ENCODE results near the gene PRR5.
"Not testable (repeated sequence)": the region's sequence is repeated elsewhere in the genome, so short reads cannot be mapped to it uniquely, and the experiment has no call there.

PRR5 gene, protein sequence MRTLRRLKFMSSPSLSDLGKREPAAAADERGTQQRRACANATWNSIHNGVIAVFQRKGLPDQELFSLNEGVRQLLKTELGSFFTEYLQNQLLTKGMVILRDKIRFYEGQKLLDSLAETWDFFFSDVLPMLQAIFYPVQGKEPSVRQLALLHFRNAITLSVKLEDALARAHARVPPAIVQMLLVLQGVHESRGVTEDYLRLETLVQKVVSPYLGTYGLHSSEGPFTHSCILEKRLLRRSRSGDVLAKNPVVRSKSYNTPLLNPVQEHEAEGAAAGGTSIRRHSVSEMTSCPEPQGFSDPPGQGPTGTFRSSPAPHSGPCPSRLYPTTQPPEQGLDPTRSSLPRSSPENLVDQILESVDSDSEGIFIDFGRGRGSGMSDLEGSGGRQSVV

DNA sequence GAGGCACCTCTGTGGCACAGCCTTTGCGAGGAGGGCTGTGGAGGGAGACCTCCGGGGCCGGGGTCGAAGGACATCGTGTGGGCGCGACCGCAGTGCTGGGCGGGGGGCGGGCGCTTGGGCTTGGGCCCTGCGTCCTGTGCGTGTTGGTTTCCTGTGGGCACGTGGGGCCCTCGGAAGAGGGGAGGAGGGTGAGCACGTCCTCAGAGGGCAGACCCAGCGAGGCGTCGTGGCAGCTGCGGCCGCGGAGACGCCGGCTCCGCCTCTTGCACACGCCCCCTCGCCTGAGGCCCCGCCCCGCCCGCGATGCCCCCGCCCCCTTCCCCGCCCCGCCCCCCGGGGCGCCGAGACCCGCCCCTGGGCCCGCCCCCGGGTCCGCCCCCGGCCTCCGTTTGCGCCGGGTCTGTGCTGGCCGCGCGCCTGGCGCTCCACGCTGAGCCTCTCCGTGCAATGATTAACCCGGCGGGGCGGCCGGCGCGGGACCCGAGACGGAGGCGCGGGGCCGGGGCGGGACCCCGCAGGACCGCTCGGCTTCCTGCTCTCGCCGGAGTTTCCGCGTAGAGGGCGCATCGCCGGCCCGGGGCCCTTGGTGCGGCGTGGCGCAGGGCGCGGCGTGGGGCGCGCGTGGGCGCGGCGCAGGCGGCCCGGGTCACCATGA, at the start of gene PRR5:
TSS of gene PRR5 (plus strand) at position 381 of the 655 bp plus-strand sequence. CDS start at position 652, 271 bp downstream.
- peak; percentile 58 to 71 (median 70) for DNase-seq

- not testable (repeated sequence) for DNase-seq
Measured at GRCh38 chr22:44652866-44653265, 49.1 kb upstream of the PRR5 start.

DNA sequence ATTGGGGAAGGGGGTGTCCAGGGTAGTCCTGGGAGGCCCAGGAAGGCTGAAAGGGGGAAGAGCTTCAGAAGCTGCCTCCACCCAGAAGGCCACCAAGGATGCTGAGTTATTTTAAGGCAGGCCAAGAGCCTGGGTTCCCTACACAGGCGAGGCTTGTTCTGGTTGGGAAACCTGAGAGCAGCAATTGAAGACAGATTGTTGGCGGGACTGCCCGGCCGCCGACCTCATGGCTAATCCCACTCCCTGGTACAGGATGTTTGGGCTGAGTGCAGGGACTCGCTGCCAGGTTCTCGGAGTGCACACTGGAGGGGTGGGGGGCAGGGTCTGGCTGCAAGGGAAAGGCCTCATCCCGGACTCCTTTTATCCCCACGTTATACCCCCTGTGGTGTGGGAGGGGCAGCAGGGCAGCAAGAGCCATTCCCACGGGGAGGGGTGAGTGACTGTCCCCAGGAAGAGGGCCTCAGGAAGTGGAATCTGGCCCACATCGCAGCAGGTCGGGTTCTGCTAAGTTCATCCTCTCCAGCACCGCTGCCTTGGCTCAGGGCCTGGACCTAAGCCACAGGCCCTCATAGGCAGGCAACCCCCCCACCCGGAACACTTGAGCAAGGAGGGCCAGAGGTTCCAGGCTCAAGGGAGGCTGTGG, 43.6 kb upstream of the PRR5 start:
- no peak for DNase-seq

DNA sequence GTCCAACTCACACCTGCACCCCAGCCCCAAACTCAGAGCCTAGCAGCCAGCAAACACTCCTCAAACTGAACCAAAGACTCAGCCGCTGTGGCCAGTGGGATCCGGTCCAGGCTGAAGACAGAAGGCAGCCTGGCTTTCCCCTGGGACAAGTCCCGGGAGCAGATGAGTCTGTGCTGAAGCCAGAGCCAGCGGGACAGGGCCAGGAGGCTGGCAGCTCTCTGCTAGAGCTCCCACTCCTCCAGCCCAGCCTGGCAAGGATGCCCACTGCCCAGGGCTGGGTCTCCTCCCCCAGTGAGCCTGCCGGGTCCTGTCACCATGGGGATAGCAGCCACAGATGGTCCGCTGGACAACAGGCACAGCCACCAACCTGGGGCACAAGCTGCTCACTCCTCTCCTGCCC, 42.9 kb upstream of the PRR5 start:
- DNase-seq = no peak

- no peak for DNase-seq
Measured at GRCh38 chr22:44660051-44660830, 41.8 kb upstream of the PRR5 start.

GRCh38 chr22:44661070-44661469, 40.9 kb upstream of the PRR5 start:
- no peak for DNase-seq

DNA sequence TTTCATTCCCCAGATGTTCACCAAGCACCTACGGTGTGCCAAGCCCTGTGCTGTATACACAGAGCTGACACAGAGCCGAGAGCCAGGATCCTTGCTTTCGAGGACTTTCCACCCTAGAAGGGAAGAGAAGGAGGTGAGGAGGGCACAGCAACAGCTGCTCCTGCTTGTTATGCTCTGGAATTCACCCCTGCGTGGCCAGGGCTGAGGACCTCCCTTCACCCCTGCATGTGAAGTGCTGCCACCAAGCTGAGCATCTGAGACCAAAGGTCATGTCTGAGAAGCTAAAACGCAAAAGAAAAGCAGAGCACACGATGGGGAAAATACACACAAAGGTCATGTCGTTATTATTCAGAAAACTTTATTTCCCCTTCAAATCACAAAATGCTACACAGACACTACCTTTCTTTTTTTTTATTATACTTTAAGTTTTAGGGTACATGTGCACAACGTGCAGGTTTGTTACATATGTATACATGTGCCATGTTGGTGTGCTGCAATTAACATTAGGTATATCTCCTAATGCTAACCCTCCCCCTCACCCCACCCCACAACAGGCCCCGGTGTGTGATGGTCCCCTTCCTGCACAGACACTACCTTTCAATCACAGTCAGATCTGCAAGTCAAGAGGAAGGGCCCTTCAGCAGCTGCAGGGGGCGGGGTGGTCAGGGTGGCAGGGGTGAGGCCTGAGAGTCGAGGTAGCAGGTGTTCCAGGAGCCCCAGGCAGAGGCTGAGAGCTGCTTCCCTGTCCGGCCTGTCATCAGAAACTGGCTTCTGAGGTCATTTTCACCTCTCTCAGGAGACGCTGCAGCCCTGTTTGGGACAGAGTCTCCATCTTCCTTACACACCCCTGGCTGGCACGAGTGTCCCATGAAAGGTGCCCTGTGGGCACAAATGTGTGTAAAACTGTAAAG, 40.1 kb upstream of the PRR5 start:
- peak in 1 of 3 experiments; percentile 2 for DNase-seq

DNA sequence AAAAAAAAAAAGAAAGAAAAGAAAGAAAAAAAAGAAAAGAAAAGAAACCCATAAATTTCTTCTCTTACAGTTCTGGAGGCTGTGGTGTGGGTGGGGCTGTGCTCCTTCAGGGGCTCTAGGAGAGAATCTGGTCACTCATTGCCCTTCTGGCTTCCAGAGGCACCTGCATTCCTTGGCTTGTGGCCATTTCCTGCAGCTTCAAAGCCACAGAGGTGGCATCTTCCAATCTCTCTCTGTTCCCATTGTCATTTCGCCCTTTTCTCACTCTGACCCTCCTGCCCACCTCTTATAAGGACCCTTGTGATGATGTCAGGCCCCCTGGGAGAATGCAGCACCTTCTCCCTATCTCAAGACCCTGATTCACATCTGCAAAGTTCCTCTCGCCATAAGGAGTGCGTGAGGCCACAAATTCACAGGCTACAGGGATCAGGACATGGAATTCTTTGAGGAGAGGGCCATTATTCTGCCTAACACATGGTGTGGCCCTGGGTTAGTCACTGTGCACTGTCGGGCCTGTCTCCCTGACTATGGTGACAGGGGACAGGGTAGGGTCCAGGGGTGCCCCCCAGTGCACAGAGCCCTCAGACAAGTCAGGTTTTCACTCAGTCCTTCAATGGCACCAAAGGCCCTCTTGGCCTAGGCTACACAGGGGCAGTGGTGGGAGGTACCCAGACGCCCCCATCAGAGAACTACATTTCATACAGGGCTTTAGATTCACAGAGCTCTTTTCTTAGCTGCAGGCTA, 38.6 kb upstream of the PRR5 start:
- DNase-seq = no peak

DNA sequence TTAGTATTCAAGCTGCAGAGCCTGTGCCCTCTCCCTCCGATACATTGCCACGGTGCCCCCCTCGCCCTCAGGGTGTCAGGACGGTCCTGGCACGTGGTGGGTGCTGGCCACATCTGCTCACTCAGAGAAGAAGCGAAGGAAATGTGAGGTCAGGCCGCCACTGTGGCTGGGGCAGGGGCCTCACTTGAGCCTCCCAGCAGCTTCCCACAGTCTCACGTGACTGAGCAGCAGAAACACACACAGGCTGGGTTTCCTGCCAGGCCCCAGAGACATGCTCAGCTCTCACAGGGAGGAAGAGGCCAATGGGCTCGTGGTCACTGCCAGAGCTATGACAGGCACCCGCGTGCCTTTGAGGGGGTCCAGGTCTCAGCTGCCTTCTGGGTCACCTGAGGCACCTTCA, 37.9 kb upstream of the PRR5 start:
- DNase-seq = no peak

GRCh38 chr22:44665115-44665514, 36.9 kb upstream of the PRR5 start:
- DNase-seq = no peak

GRCh38 chr22:44666207-44666585, 35.8 kb upstream of the PRR5 start:
- DNase-seq = no peak

- DNase-seq = no peak
Measured at GRCh38 chr22:44667276-44667675, 34.7 kb upstream of the PRR5 start.

GRCh38 chr22:44667829-44668189, 34.2 kb upstream of the PRR5 start:
- DNase-seq = no peak

DNA sequence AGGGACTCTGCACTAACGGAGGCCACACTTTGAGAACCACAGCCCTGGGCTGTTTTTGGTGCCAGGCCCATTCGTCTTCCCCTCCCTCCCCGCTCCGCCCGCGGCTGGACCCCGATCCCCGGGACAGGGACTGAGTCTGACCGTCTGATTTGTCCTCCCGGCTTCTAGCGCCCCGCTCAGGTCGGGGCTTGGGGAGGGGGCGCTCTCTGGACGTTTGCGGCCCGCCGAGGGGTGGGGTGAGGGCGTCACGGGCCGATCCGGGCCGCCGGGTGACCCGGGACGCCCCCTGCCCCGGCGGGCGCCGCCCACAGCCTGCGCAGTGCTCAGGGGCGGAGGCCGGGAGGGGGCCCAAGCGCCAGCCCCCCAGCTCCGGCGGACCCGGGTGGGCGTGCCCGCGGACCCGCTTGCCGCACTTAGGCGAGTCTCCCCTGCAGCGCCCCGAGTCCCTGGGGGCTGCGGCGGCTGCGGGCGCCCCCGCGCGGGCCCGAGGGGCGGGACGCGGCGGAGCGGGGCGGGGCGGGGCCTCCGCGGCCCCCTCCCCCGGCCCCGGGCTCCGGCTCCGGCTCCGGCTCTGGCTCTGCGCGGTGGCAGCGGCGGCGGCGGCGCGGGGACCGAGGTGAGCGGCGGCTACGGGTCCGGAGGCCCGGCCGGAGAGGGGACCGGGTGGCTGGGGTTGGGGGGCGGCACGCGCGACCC, 33.7 kb upstream of the PRR5 start:
- no peak for DNase-seq

DNA sequence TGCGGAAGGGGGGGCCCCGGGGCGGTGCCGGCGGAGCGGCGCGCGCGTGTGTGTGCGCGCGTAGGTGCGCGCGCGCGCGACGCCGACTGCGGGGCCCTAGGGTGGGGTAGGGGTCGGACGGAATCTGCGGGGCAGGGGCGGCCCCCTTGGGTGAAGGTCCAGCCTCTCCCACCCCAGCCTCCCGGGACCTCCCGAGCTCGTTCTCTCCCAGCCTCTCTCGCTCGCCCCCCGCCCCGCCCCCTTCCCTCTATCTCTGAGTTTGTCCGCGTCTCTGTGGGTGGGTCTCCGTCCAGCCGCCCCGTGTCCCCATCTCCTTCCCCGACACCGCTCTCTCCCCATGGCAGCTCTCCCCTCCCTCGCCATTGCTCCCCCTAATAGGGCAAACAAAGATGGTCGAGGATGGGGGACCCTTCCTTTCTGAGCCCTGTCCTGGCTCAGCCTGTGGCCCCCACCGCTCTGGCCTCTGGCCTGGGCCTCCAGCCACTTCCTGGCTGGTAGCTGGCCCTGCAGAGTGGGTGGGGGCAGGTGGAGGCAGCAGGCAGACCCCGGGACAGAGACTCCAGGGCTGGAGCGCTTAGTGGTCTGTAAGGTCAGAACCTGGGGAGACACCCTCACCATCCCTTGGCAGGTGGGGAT, 33.0 kb upstream of the PRR5 start:
- no peak for DNase-seq

DNA sequence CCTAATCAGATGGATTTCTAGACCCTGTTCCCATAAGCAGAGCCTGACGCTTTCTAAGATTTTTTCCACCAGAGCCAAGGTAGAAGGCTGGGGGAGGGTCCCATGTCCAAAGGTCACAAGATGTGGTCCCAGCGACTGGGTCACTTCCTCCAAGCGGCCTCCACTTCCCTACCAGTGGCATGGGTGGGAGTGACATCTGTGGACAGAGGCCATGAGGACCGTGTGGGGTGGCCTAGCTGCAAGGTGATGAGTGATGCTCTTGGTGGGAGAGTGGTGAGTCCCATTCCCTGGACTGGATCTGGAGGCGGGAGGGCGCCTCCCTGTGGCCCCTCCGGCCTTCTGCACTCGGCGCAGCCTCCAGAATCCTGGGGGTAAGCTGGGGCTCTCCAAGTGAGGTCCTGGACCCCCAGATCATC, 32.4 kb upstream of the PRR5 start:
- no peak for DNase-seq

- no peak for DNase-seq
Measured at GRCh38 chr22:44670220-44670988, 31.6 kb upstream of the PRR5 start.

GRCh38 chr22:44671742-44672141, 30.3 kb upstream of the PRR5 start:
- no peak for DNase-seq

GRCh38 chr22:44672632-44673031, 29.4 kb upstream of the PRR5 start:
- no peak for DNase-seq
